ENCODE data around the gene OXGR1. TPM values are rescaled to one million over a fixed set of nuclear protein-coding genes. Genes with fewer than 3 reads are reported as not detected.
"Not testable (repeated sequence)": the region's sequence is repeated elsewhere in the genome, so short reads cannot be mapped to it uniquely, and the experiment has no call there.

Gene OXGR1
- total RNA-seq, 2 experiments from 2014 or later: not detected

- no peaks in the 10 kb centered on the region for H3K9me3 Mint-ChIP-seq (ENCODE audit: low read depth)
- H3K4me3 Mint-ChIP-seq: no peak overlapping the region
- no peak for DNase-seq
- no peaks in the 10 kb centered on the region for H3K4me1 Mint-ChIP-seq
- peaks cover 27% of the 10 kb centered on the region for H3K27me3 Mint-ChIP-seq
- no peak for ATAC-seq
- no peaks in the 10 kb centered on the region for H3K36me3 Mint-ChIP-seq
- H3K27ac Mint-ChIP-seq: no peak overlapping the region
- CTCF ChIA-PET: interaction anchor here (1.1 kb wide), 1 partner anchor 18 kb away, joined by 3 read pairs; no protein-coding TSS in a partner anchor
Observed at GRCh38 chr13:97000295-97000925, 6.1 kb upstream of the OXGR1 start.

GRCh38 chr13:96999091-96999490 is 4.8 kb upstream of the OXGR1 start:
- CTCF ChIA-PET: no interaction called here
- H3K27ac Mint-ChIP-seq: no peak overlapping the region
- H3K4me1 Mint-ChIP-seq: peaks cover 2% of the 10 kb centered on the region
- H3K36me3 Mint-ChIP-seq: no peaks in the 10 kb centered on the region
- DNase-seq: no peak
- no peaks in the 10 kb centered on the region for H3K9me3 Mint-ChIP-seq (ENCODE audit: low read depth)
- H3K4me3 Mint-ChIP-seq: no peak overlapping the region
- H3K27me3 Mint-ChIP-seq: peaks cover 38% of the 10 kb centered on the region
- no peak for ATAC-seq

GRCh38 chr13:96998051-96998450 is 3.8 kb upstream of the OXGR1 start:
- DNase-seq (no peak), ATAC-seq (no peak)
- H3K4me1 Mint-ChIP-seq: peaks cover 3% of the 10 kb centered on the region
- H3K4me3 Mint-ChIP-seq: no peak overlapping the region
- peaks cover 48% of the 10 kb centered on the region for H3K27me3 Mint-ChIP-seq
- no peaks in the 10 kb centered on the region for H3K36me3 Mint-ChIP-seq
- H3K9me3 Mint-ChIP-seq (ENCODE audit: low read depth): no peaks in the 10 kb centered on the region
- no peak overlapping the region for H3K27ac Mint-ChIP-seq
- CTCF ChIA-PET: no interaction called here

DNA sequence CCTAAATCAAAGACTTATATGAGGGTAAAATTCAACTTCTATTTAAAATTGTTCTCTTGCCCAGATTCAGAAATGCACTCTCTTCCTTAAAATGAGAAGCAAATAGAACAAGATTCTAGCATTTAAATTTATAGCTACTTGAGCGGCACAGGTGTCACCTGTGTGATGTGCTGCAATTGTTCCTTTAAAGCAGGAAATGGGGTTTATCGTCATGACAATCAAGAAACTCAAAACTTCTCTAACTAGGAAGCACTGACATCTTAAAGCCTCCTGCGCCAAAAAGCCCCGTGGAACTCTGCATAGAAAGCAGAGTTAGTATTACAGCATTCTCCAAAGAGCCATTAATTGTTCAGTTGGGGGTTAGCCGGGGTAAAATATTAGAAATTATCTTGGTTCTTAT is 2.6 kb upstream of the OXGR1 start:
- CTCF ChIA-PET: no interaction called here
- no peaks in the 10 kb centered on the region for H3K36me3 Mint-ChIP-seq
- peaks cover 3% of the 10 kb centered on the region for H3K4me1 Mint-ChIP-seq
- no peaks in the 10 kb centered on the region for H3K9me3 Mint-ChIP-seq (ENCODE audit: low read depth)
- peaks cover 45% of the 10 kb centered on the region for H3K27me3 Mint-ChIP-seq
- ATAC-seq (no peak), DNase-seq (no peak)
- no peak overlapping the region for H3K4me3 Mint-ChIP-seq
- no peak overlapping the region for H3K27ac Mint-ChIP-seq

- Mint-ChIP-seq H3K27ac (no peak overlapping the region), H3K4me1 (peaks cover 3% of the 10 kb centered on the region), H3K9me3 (ENCODE audit: low read depth) (no peaks in the 10 kb centered on the region), H3K4me3 (no peak overlapping the region), H3K36me3 (no peaks in the 10 kb centered on the region), H3K27me3 (peaks cover 46% of the 10 kb centered on the region)
- DNase-seq: no peak
- CTCF ChIA-PET: no interaction called here
- ATAC-seq: no peak
Observed at GRCh38 chr13:96996107-96996506, 1.8 kb upstream of the OXGR1 start.

DNA sequence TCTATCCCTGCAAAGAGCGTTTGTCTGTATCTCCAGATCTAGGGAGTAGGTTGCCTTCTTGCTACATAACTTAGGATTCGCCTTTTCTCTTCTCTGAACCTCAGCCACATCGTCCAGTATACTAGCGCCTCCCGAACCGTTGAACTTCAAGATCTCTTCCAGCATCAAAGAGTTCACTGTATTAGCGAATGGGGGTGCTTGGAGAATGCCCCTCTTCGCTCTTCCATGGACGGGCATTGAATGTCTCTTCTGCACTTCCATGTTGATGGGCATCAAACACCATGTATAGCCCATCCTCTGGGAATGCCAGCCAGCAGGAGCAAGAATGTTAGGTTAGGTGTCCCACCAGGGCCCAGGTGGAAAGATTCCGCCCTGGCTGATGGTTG is 575 bp upstream of the OXGR1 start:
- no peak for ATAC-seq
- H3K27me3 Mint-ChIP-seq: peaks cover 39% of the 10 kb centered on the region
- no peak overlapping the region for H3K4me3 Mint-ChIP-seq
- H3K36me3 Mint-ChIP-seq: no peaks in the 10 kb centered on the region
- CTCF ChIA-PET: no interaction called here
- H3K4me1 Mint-ChIP-seq: peaks cover 3% of the 10 kb centered on the region
- no peak for DNase-seq
- no peaks in the 10 kb centered on the region for H3K9me3 Mint-ChIP-seq (ENCODE audit: low read depth)
- no peak overlapping the region for H3K27ac Mint-ChIP-seq

GRCh38 chr13:96993634-96994016 is 651 bp downstream of the OXGR1 start:
- Mint-ChIP-seq H3K4me3 (no peak overlapping the region), H3K27ac (no peak overlapping the region), H3K9me3 (ENCODE audit: low read depth) (no peaks in the 10 kb centered on the region), H3K4me1 (peaks cover 3% of the 10 kb centered on the region), H3K27me3 (peaks cover 39% of the 10 kb centered on the region), H3K36me3 (no peaks in the 10 kb centered on the region)
- CTCF ChIA-PET: no interaction called here
- no peak for ATAC-seq
- DNase-seq: no peak

GRCh38 chr13:96992633-96993032 is 1.6 kb downstream of the OXGR1 start:
- Mint-ChIP-seq H3K27me3 (peaks cover 39% of the 10 kb centered on the region), H3K27ac (no peak overlapping the region), H3K9me3 (ENCODE audit: low read depth) (no peaks in the 10 kb centered on the region), H3K4me1 (peaks cover 3% of the 10 kb centered on the region), H3K36me3 (no peaks in the 10 kb centered on the region), H3K4me3 (no peak overlapping the region)
- CTCF ChIA-PET: interaction anchor here (0.9 kb wide), 1 partner anchor 25 kb away, joined by 3 read pairs; no protein-coding TSS in a partner anchor
- no peak for ATAC-seq
- no peak for DNase-seq

GRCh38 chr13:96991072-96991471 is 3.2 kb downstream of the OXGR1 start:
- Mint-ChIP-seq H3K4me3 (no peak overlapping the region), H3K36me3 (no peaks in the 10 kb centered on the region), H3K4me1 (peaks cover 3% of the 10 kb centered on the region), H3K27me3 (peaks cover 35% of the 10 kb centered on the region), H3K9me3 (ENCODE audit: low read depth) (no peaks in the 10 kb centered on the region), H3K27ac (no peak overlapping the region)
- DNase-seq (no peak), ATAC-seq (no peak)
- CTCF ChIA-PET: no interaction called here

- Mint-ChIP-seq H3K27me3 (peaks cover 12% of the 10 kb centered on the region), H3K4me3 (no peak overlapping the region), H3K4me1 (peaks cover 5% of the 10 kb centered on the region), H3K36me3 (no peaks in the 10 kb centered on the region), H3K9me3 (ENCODE audit: low read depth) (no peaks in the 10 kb centered on the region), H3K27ac (no peak overlapping the region)
- no peak for ATAC-seq
- CTCF ChIA-PET: interaction anchor here (1.3 kb wide), 1 partner anchor 15 kb away, joined by 3 read pairs; no protein-coding TSS in a partner anchor
- no peak for DNase-seq
Observed at GRCh38 chr13:96988441-96988840, 5.8 kb downstream of the OXGR1 start.

DNA sequence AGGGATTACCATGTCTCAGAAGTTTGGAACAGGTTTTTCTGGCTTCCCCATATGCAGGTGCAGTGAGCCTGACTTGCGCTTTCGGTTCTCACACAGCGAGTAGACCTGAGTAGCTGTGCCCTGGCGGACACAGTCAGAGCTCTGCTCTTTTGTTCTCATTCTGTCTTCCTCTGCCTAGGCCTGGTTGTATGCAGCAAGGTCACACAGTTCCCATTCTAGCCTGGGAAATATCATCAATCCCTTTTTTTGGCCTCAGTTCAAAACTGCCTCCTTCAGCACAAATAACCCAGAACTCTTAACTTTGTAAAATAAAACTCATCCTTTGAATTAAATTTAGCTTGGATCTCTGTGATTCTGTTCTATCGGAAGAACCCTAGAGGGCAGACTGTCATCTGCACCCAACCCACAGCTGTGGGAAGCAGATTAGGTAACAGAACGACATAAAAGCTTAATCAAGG is 10.2 kb downstream of the OXGR1 start:
- CTCF ChIA-PET: interaction anchor here (0.9 to 1.9 kb wide), 2 partner anchors 26 to 34 kb away, joined by 4 read pairs; no protein-coding TSS in a partner anchor
- ATAC-seq: peak; percentile 72

GRCh38 chr13:96982672-96983071 is 11.6 kb downstream of the OXGR1 start:
- Mint-ChIP-seq H3K4me3 (no peak overlapping the region), H3K36me3 (no peaks in the 10 kb centered on the region), H3K4me1 (peaks cover 5% of the 10 kb centered on the region), H3K27me3 (peaks cover 4% of the 10 kb centered on the region), H3K27ac (no peak overlapping the region), H3K9me3 (ENCODE audit: low read depth) (no peaks in the 10 kb centered on the region)
- CTCF ChIA-PET: interaction anchor here (0.8 kb wide), 1 partner anchor 14 kb away, joined by 3 read pairs; no protein-coding TSS in a partner anchor
- DNase-seq (no peak), ATAC-seq (no peak)

More for the DNA sequence above, 10.2 kb downstream of the OXGR1 start:
- H3K27me3 Mint-ChIP-seq: peaks cover 4% of the 10 kb centered on the region
- no peak overlapping the region for H3K27ac Mint-ChIP-seq
- H3K4me3 Mint-ChIP-seq: peak overlapping the region; percentile 29
- no peak for DNase-seq
- H3K9me3 Mint-ChIP-seq (ENCODE audit: low read depth): no peaks in the 10 kb centered on the region
- no peaks in the 10 kb centered on the region for H3K36me3 Mint-ChIP-seq
- peaks cover 5% of the 10 kb centered on the region for H3K4me1 Mint-ChIP-seq

DNA sequence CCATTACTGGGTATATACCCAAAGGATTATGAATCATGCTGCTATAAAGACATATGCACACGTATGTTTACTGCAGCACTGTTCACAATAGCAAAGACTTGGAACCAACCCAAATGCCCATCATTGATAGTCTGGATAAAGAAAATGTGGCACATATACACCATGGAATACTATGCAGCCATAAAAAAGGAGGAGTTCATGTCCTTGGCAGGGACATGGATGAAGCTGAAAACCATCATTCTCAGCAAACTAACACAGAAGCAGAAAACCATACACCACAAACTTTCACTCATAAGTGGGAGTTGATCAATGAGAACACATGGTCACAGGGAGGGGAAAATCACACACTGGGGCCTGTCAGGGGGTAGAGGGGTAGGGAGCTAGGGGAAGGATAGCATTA is 14.4 kb downstream of the OXGR1 start:
- H3K4me1 Mint-ChIP-seq; H3K9me3 Mint-ChIP-seq (ENCODE audit: low read depth); H3K36me3 Mint-ChIP-seq; CTCF ChIA-PET; DNase-seq; H3K27ac Mint-ChIP-seq; H3K27me3 Mint-ChIP-seq; H3K4me3 Mint-ChIP-seq; ATAC-seq: not testable (repeated sequence)

DNA sequence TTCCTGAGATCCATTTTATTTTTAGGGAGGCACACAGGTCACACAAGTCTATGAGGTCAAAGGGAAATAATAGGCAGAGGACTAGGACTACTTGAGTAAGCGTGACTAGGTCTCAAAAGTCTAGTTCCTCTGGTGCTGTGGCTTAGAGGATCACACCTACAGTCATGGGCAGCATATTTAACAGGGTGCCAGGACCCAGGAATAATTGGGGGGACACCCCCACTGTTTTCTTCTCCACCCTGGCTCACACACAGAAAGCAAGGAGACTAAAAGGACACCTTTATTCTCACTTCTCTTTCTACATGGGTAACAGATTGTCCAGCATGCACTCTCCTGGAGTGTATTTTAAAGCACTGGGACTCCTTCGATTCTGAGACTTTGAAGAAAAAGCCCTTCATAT is 26.2 kb downstream of the OXGR1 start:
- no peak overlapping the region for H3K4me3 Mint-ChIP-seq
- no peaks in the 10 kb centered on the region for H3K27me3 Mint-ChIP-seq
- CTCF ChIA-PET: interaction anchor here (0.9 kb wide), 1 partner anchor 10 kb away, joined by 3 read pairs; no protein-coding TSS in a partner anchor
- H3K27ac Mint-ChIP-seq: no peak overlapping the region
- ATAC-seq (no peak), DNase-seq (no peak)
- H3K4me1 Mint-ChIP-seq: no peaks in the 10 kb centered on the region
- peaks cover 20% of the 10 kb centered on the region for H3K9me3 Mint-ChIP-seq (ENCODE audit: low read depth)
- H3K36me3 Mint-ChIP-seq: peaks cover 1% of the 10 kb centered on the region

All from activated CD8-positive, alpha-beta memory T cell treated with anti-CD3 and anti-CD28 coated beads, Interleukin-2, amount 10 ng/mL, durations not matched to agents 7 days and 5 days (primary cell).